ENCODE measurements around the gene PON2. TPM values are rescaled to one million over a fixed set of nuclear protein-coding genes. Genes with fewer than 3 reads are reported as not detected.

PON2 gene
- total and polyA plus RNA-seq, 2 of the 13 experiments (the other 11 are each of a cell fraction or from before 2014, with no cell fraction given): 202 to 217 TPM

GRCh38 chr7:95396136-95397032 is 38.4 kb downstream of the PON2 start, which contains the start of gene PON3 (continued):
- TF ChIP-seq THAP8 (CRISPR knock-in tag; IDR thresholded peaks at IDR 0.05; ENCODE audit: borderline replicate concordance) (no peak), MXD4 (CRISPR knock-in tag; IDR thresholded peaks at IDR 0.05) (peak; percentile 48; the same call in 1 of the 2 replicates), ZNF788 (CRISPR knock-in tag; IDR thresholded peaks at IDR 0.05; ENCODE audit: borderline replicate concordance) (no peak), ZNF430 (CRISPR knock-in tag; IDR thresholded peaks at IDR 0.05) (peak; percentile 86), ZNF891 (CRISPR knock-in tag; IDR thresholded peaks at IDR 0.05) (peak; percentile 48; the same call in 1 of the 2 replicates), ZNF883 (CRISPR knock-in tag; IDR thresholded peaks at IDR 0.05; ENCODE audit: not compliant biosample characterization) (peak; percentile 54), PLRG1 (conservative IDR thresholded peaks at IDR 0.05) (no peak), NR3C1 (CRISPR knock-in tag; IDR thresholded peaks at IDR 0.05) (no peak), ZNF709 (CRISPR knock-in tag; IDR thresholded peaks at IDR 0.05) (peak; percentile 79), ZNF780A (CRISPR knock-in tag; IDR thresholded peaks at IDR 0.05) (no peak), ZNF180 (CRISPR knock-in tag; IDR thresholded peaks at IDR 0.05; ENCODE audit: borderline replicate concordance, low read depth) (0 out of 2 replicates have a peak, but pooled peaks have one; percentile 40), ATF7-NPFF (CRISPR knock-in tag; IDR thresholded peaks at IDR 0.05; ENCODE audit: low read depth) (no peak), ZNF609 (CRISPR knock-in tag; IDR thresholded peaks at IDR 0.05; ENCODE audit: borderline replicate concordance) (no peak), KLF16 (CRISPR knock-in tag; IDR thresholded peaks at IDR 0.05) (0 out of 4 replicates have a peak, but pooled peaks of 1 of the 2 experiments have one; percentile 40), ZNF724P (CRISPR knock-in tag; IDR thresholded peaks at IDR 0.05; ENCODE audit: borderline replicate concordance) (no peak), ZNF260 (CRISPR knock-in tag; IDR thresholded peaks at IDR 0.05; ENCODE audit: borderline replicate concordance, low read depth) (no peak), ZNF317 (CRISPR knock-in tag; IDR thresholded peaks at IDR 0.05) (0 out of 2 replicates have a peak, but pooled peaks have one; percentile 69), NFATC3 (CRISPR knock-in tag; IDR thresholded peaks at IDR 0.05) (no peak), ZNF879 (CRISPR knock-in tag; IDR thresholded peaks at IDR 0.05) (peak; percentile 53; the same call in 1 of the 2 replicates), IRX3 (CRISPR knock-in tag; IDR thresholded peaks at IDR 0.05; ENCODE audit: borderline replicate concordance, low read depth) (no peak), ZNF225 (CRISPR knock-in tag; IDR thresholded peaks at IDR 0.05) (no peak)
- TF ChIP-seq, protein P1, sequence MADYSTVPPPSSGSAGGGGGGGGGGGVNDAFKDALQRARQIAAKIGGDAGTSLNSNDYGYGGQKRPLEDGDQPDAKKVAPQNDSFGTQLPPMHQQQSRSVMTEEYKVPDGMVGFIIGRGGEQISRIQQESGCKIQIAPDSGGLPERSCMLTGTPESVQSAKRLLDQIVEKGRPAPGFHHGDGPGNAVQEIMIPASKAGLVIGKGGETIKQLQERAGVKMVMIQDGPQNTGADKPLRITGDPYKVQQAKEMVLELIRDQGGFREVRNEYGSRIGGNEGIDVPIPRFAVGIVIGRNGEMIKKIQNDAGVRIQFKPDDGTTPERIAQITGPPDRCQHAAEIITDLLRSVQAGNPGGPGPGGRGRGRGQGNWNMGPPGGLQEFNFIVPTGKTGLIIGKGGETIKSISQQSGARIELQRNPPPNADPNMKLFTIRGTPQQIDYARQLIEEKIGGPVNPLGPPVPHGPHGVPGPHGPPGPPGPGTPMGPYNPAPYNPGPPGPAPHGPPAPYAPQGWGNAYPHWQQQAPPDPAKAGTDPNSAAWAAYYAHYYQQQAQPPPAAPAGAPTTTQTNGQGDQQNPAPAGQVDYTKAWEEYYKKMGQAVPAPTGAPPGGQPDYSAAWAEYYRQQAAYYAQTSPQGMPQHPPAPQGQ (CRISPR knock-in tag; IDR thresholded peaks at IDR 0.05; ENCODE audit: borderline replicate concordance): no peak

Measured in HepG2 (cell line).